Measurements from ENCODE around the gene SPATA45.

Gene SPATA45

GRCh38 chr1:212794561-212795014, 52.9 kb downstream of the SPATA45 start:
- Histone ChIP-seq H3K9ac (ENCODE audit: low read depth, low read length) (no peak overlapping the region), H3K27me3 (ENCODE audit: insufficient read depth, low read length) (no peaks in the 10 kb centered on the region), H3K4me3 (ENCODE audit: low read length) (no peak overlapping the region), H3K4me1 (ENCODE audit: insufficient read depth, low read length) (no peaks in the 10 kb centered on the region; the same call in 1 of the 2 replicates), H3K9me3 (ENCODE audit: insufficient read depth, low read depth, low read length) (no peaks in the 10 kb centered on the region), H3K27ac (ENCODE audit: low read length) (no peak overlapping the region), H3K36me3 (ENCODE audit: insufficient read depth, low read depth, low read length) (peaks cover 28% of the 10 kb centered on the region)

- H3K4me3 ChIP-seq (ENCODE audit: low read length) = peak overlapping the region; percentile 82
- no peaks in the 10 kb centered on the region for H3K9me3 ChIP-seq (ENCODE audit: insufficient read depth, low read depth, low read length)
- no peaks in the 10 kb centered on the region for H3K27me3 ChIP-seq (ENCODE audit: insufficient read depth, low read length)
- peak overlapping the region; percentile 93; the same call in 1 of the 2 replicates for H3K9ac ChIP-seq (ENCODE audit: low read depth, low read length)
- no peaks in the 10 kb centered on the region; the same call in 1 of the 2 replicates for H3K4me1 ChIP-seq (ENCODE audit: insufficient read depth, low read length)
- H3K27ac ChIP-seq (ENCODE audit: low read length) = peak overlapping the region; percentile 4
- peaks cover 16% of the 10 kb centered on the region for H3K36me3 ChIP-seq (ENCODE audit: insufficient read depth, low read depth, low read length)
Observed at GRCh38 chr1:212792396-212792908, 55.0 kb downstream of the SPATA45 start.

GRCh38 chr1:212791676-212792395, 55.6 kb downstream of the SPATA45 start, which contains the start of the genes NSL1 and TATDN3:
NSL1 (minus strand) TSS chr1:212791777; CDS start chr1:212791763, 14 bp downstream.
TATDN3 (plus strand) TSS chr1:212791894; CDS start chr1:212791922, 28 bp downstream.
- Histone ChIP-seq H3K9me3 (ENCODE audit: insufficient read depth, low read depth, low read length) (no peaks in the 10 kb centered on the region), H3K4me1 (ENCODE audit: insufficient read depth, low read length) (no peaks in the 10 kb centered on the region; the same call in 1 of the 2 replicates), H3K27ac (ENCODE audit: low read length) (peak within 1 kb of the TSS; percentile 4), H3K4me3 (ENCODE audit: low read length) (peak within 1 kb of the TSS; percentile 82), H3K36me3 (ENCODE audit: insufficient read depth, low read depth, low read length) (peaks cover 16% of the 10 kb centered on the region), H3K27me3 (ENCODE audit: insufficient read depth, low read length) (no peaks in the 10 kb centered on the region), H3K9ac (ENCODE audit: low read depth, low read length) (peak within 1 kb of the TSS; percentile 93)

GRCh38 chr1:212791261-212791675, 56.2 kb downstream of the SPATA45 start:
- H3K27ac ChIP-seq (ENCODE audit: low read length) = peak overlapping the region; percentile 3
- peak overlapping the region; percentile 82 for H3K4me3 ChIP-seq (ENCODE audit: low read length)
- no peaks in the 10 kb centered on the region for H3K9me3 ChIP-seq (ENCODE audit: insufficient read depth, low read depth, low read length)
- peaks cover 20% of the 10 kb centered on the region for H3K36me3 ChIP-seq (ENCODE audit: insufficient read depth, low read depth, low read length)
- no peaks in the 10 kb centered on the region; the same call in 1 of the 2 replicates for H3K4me1 ChIP-seq (ENCODE audit: insufficient read depth, low read length)
- H3K9ac ChIP-seq (ENCODE audit: low read depth, low read length) = peak overlapping the region; percentile 93
- no peaks in the 10 kb centered on the region for H3K27me3 ChIP-seq (ENCODE audit: insufficient read depth, low read length)

GRCh38 chr1:212785871-212786270, 61.6 kb downstream of the SPATA45 start:
- Histone ChIP-seq H3K9ac (ENCODE audit: low read depth, low read length) (no peak overlapping the region), H3K36me3 (ENCODE audit: insufficient read depth, low read depth, low read length) (peaks cover 67% of the 10 kb centered on the region), H3K27ac (ENCODE audit: low read length) (no peak overlapping the region), H3K9me3 (ENCODE audit: insufficient read depth, low read depth, low read length) (peaks cover 4% of the 10 kb centered on the region; the same call in 1 of the 2 replicates), H3K4me1 (ENCODE audit: insufficient read depth, low read length) (no peaks in the 10 kb centered on the region), H3K4me3 (ENCODE audit: low read length) (no peak overlapping the region), H3K27me3 (ENCODE audit: insufficient read depth, low read length) (no peaks in the 10 kb centered on the region)

GRCh38 chr1:212783976-212784375, 63.5 kb downstream of the SPATA45 start:
- H3K9ac ChIP-seq (ENCODE audit: low read depth, low read length) = no peak overlapping the region
- H3K27me3 ChIP-seq (ENCODE audit: insufficient read depth, low read length) = no peaks in the 10 kb centered on the region
- peaks cover 74% of the 10 kb centered on the region for H3K36me3 ChIP-seq (ENCODE audit: insufficient read depth, low read depth, low read length)
- peaks cover 5% of the 10 kb centered on the region; the same call in 1 of the 2 replicates for H3K9me3 ChIP-seq (ENCODE audit: insufficient read depth, low read depth, low read length)
- H3K27ac ChIP-seq (ENCODE audit: low read length) = no peak overlapping the region
- H3K4me3 ChIP-seq (ENCODE audit: low read length) = no peak overlapping the region
- no peaks in the 10 kb centered on the region for H3K4me1 ChIP-seq (ENCODE audit: insufficient read depth, low read length)

GRCh38 chr1:212782422-212783154, 64.9 kb downstream of the SPATA45 start:
- H3K4me3 ChIP-seq (ENCODE audit: low read length) = no peak overlapping the region

GRCh38 chr1:212781225-212781624, 66.2 kb downstream of the SPATA45 start:
- Histone ChIP-seq H3K27ac (ENCODE audit: low read length) (no peak overlapping the region), H3K4me3 (ENCODE audit: low read length) (no peak overlapping the region), H3K4me1 (ENCODE audit: insufficient read depth, low read length) (no peaks in the 10 kb centered on the region), H3K9ac (ENCODE audit: low read depth, low read length) (no peak overlapping the region), H3K36me3 (ENCODE audit: insufficient read depth, low read depth, low read length) (peaks cover 78% of the 10 kb centered on the region), H3K27me3 (ENCODE audit: insufficient read depth, low read length) (no peaks in the 10 kb centered on the region), H3K9me3 (ENCODE audit: insufficient read depth, low read depth, low read length) (peaks cover 5% of the 10 kb centered on the region)

More at GRCh38 chr1:212782422-212783154, 64.9 kb downstream of the SPATA45 start:
- peaks cover 5% of the 10 kb centered on the region for H3K9me3 ChIP-seq (ENCODE audit: insufficient read depth, low read depth, low read length)
- peaks cover 80% of the 10 kb centered on the region for H3K36me3 ChIP-seq (ENCODE audit: insufficient read depth, low read depth, low read length)
- H3K27me3 ChIP-seq (ENCODE audit: insufficient read depth, low read length) = no peaks in the 10 kb centered on the region
- no peak overlapping the region for H3K27ac ChIP-seq (ENCODE audit: low read length)
- H3K9ac ChIP-seq (ENCODE audit: low read depth, low read length) = no peak overlapping the region
- H3K4me1 ChIP-seq (ENCODE audit: insufficient read depth, low read length) = no peaks in the 10 kb centered on the region

- H3K9me3 ChIP-seq (ENCODE audit: insufficient read depth, low read depth, low read length) = peaks cover 5% of the 10 kb centered on the region
- H3K36me3 ChIP-seq (ENCODE audit: insufficient read depth, low read depth, low read length) = peaks cover 73% of the 10 kb centered on the region
- H3K27ac ChIP-seq (ENCODE audit: low read length) = no peak overlapping the region
- no peak overlapping the region for H3K4me3 ChIP-seq (ENCODE audit: low read length)
- H3K4me1 ChIP-seq (ENCODE audit: insufficient read depth, low read length) = no peaks in the 10 kb centered on the region
- no peak overlapping the region for H3K9ac ChIP-seq (ENCODE audit: low read depth, low read length)
- H3K27me3 ChIP-seq (ENCODE audit: insufficient read depth, low read length) = no peaks in the 10 kb centered on the region
Observed at GRCh38 chr1:212780759-212781158, 66.7 kb downstream of the SPATA45 start.

All from iPS-20b (cell line).